HepG2 (cell line): ENCODE measurements around the gene TFF2. TPM values are rescaled to one million over a fixed set of nuclear protein-coding genes. Genes with fewer than 3 reads are reported as not detected.

ENCODE experiments used
- ATAC-seq: fragments of 200-7000 bp; cut with Tn5 transposase; 3 replicates; pipeline ENCODE4 v1.9.1; 2020; ENCODE audit warnings: mild to moderate bottlenecking, moderate library complexity
- BruUV-seq: library from RNA; stranded (reverse); fragments of 400-500 nt; replicated peaks from 2 replicates; lab custom pipeline; 2021; lab: Mats Ljungman, UMichigan
- CTCF ChIA-PET: fragments of 300-600 bp; formaldehyde crosslinking; extraction: SDS; loops from one replicate; lab custom pipeline; 2021; ENCODE audit warnings: low total read pairs, inconsistent platforms, low intra/inter-chr PET ratio; lab: Yijun Ruan, JAX
- POLR2A ChIA-PET: fragments of 350-600 bp; sonication (Branson Sonifier 250); formaldehyde crosslinking; loops from one replicate; lab custom pipeline; 2020; ENCODE audit warnings: antibody characterized with exemption, inconsistent platforms; lab: Yijun Ruan, JAX
- DNase-seq: peaks from one replicate; pipeline ENCODE4 v3.0.0-alpha.2; 2015; ENCODE audit warnings: low spot score
- FAIRE-seq: peaks from 3 replicates; lab custom pipeline; 2011; peaks lifted over from hg19 to GRCh38; lab: Jason Lieb, UNC
- H2AFZ ChIP-seq: one replicate; pipeline ENCODE4 v1.6.1; 2011; ENCODE audit warnings: low read length, inconsistent platforms
- H3K27ac ChIP-seq: fragments of 300-600 bp; 3 replicates; pipeline ENCODE4 v1.8.0; 2011; ENCODE audit warnings: mixed run types, mild to moderate bottlenecking, mixed read lengths, low read length, inconsistent platforms; ENCODE audit not compliant: insufficient read depth; ENCODE audit errors: extremely low read length
- H3K27me3 ChIP-seq, 2 experiments: fragments of 200-600 bp in 1 of 2; 2 replicates in 1 of 2; 3 replicates in 1 of 2; pipeline versions ENCODE4 v1.6.0 to v1.8.0; 2011; ENCODE audit warnings: low read length in 2 of 2, mild to moderate bottlenecking in 2 of 2, moderate library complexity in 2 of 2, inconsistent platforms in 1 of 2; ENCODE audit not compliant: insufficient read depth in 2 of 2, control insufficient read depth in 1 of 2
- H3K36me3 ChIP-seq, 2 experiments: fragments of 200-600 bp in 1 of 2; replicated peaks in 1 of 2; 2 replicates in 1 of 2; 3 replicates in 1 of 2; pipeline versions ENCODE4 v1.5.1 to v1.8.0; 2011; ENCODE audit warnings: low read length in 2 of 2, inconsistent platforms in 1 of 2; ENCODE audit not compliant: insufficient read depth in 2 of 2, control insufficient read depth in 1 of 2
- H3K4me1 ChIP-seq: 2 replicates; pipeline ENCODE4 v1.5.1; 2012; ENCODE audit warnings: low read length, inconsistent platforms; ENCODE audit not compliant: insufficient read depth
- H3K4me2 ChIP-seq: 2 replicates; pipeline ENCODE4 v1.6.0; 2011; ENCODE audit warnings: low read depth, low read length, inconsistent platforms
- H3K4me3 ChIP-seq, 3 experiments: fragments of 200-600 bp in 1 of 3; sonication (generic), shearing (Covaris generic) in 1 of 3; replicated peaks in 1 of 3; 2 replicates each; pipeline ENCODE4 v1.5.1; 2011 to 2016; ENCODE audit warnings: low read length in 3 of 3, inconsistent platforms in 2 of 3, low read depth in 2 of 3, mild to moderate bottlenecking in 2 of 3, control low read depth in 1 of 3, mixed read lengths in 1 of 3; ENCODE audit not compliant: insufficient read depth in 1 of 3
- H3K79me2 ChIP-seq: one replicate; pipeline ENCODE4 v1.6.1; 2011; ENCODE audit warnings: low read length, inconsistent platforms; ENCODE audit not compliant: insufficient read depth
- H3K9ac ChIP-seq: 2 replicates; pipeline ENCODE4 v1.6.0; 2011; ENCODE audit warnings: mild to moderate bottlenecking, low read depth, low read length, inconsistent platforms; ENCODE audit not compliant: insufficient read depth
- H3K9me3 ChIP-seq: 2 replicates; pipeline ENCODE4 v1.5.1; 2012; ENCODE audit warnings: mild to moderate bottlenecking, low read length
- H4K20me1 ChIP-seq: 2 replicates; pipeline ENCODE4 v1.6.0; 2011; ENCODE audit warnings: inconsistent platforms, mild to moderate bottlenecking, low read length, moderate library complexity; ENCODE audit not compliant: insufficient read depth
- FOSL2 ChIP-seq: sonication (generic); formaldehyde crosslinking; IDR thresholded peaks from 2 replicates; pipeline ENCODE4 v1.4.0; 2020; ENCODE audit warnings: missing genetic modification reagents
- GFI1 ChIP-seq: sonication (generic); formaldehyde crosslinking; IDR thresholded peaks from 2 replicates; pipeline ENCODE4 v1.5.0; 2020; ENCODE audit warnings: missing genetic modification reagents, mild to moderate bottlenecking, borderline replicate concordance
- HINFP ChIP-seq: sonication (generic); formaldehyde crosslinking; IDR thresholded peaks from 2 replicates; pipeline ENCODE4 v1.4.0; 2020; ENCODE audit warnings: low read depth, mild to moderate bottlenecking, missing genetic modification reagents
- JUND ChIP-seq: sonication (generic); formaldehyde crosslinking; IDR thresholded peaks from 2 replicates; pipeline ENCODE4 v1.8.0; 2022; ENCODE audit warnings: mild to moderate bottlenecking, missing genetic modification reagents
- MAFF ChIP-seq: IDR thresholded peaks from 2 replicates; pipeline ENCODE4 v1.6.1; 2011; ENCODE audit warnings: low read depth, low read length, improper control_type of control experiment
- MAFK ChIP-seq, 2 experiments: IDR thresholded peaks in 1 of 2; conservative IDR thresholded peaks in 1 of 2; 2 replicates each; pipeline ENCODE4 v1.6.1; 2011; ENCODE audit warnings: improper control_type of control experiment in 2 of 2, low read length in 2 of 2
- NFE2 ChIP-seq: sonication (generic); formaldehyde crosslinking; IDR thresholded peaks from 2 replicates; pipeline ENCODE4 v1.4.0; 2020; ENCODE audit warnings: missing genetic modification reagents
- PAXIP1 ChIP-seq: sonication (generic); formaldehyde crosslinking; conservative IDR thresholded peaks from 2 replicates; pipeline ENCODE4 v1.4.0; 2020; ENCODE audit warnings: mild to moderate bottlenecking, missing genetic modification reagents, moderate library complexity
- PHF20 ChIP-seq: sonication (generic); formaldehyde crosslinking; IDR thresholded peaks from 2 replicates; pipeline ENCODE4 v1.5.0; 2020; ENCODE audit warnings: mild to moderate bottlenecking, missing genetic modification reagents
- ZBTB34 ChIP-seq: sonication (generic); formaldehyde crosslinking; IDR thresholded peaks from 2 replicates; pipeline ENCODE4 v1.8.0; 2022; ENCODE audit warnings: mild to moderate bottlenecking, missing genetic modification reagents
- ZFP1 ChIP-seq: IDR thresholded peaks from 2 replicates; pipeline ENCODE4 v1.6.1; 2016
- ZFX ChIP-seq: sonication (generic); formaldehyde crosslinking; IDR thresholded peaks from 2 replicates; pipeline ENCODE4 v1.4.0; 2020; ENCODE audit warnings: mild to moderate bottlenecking, low read depth, missing genetic modification reagents, moderate library complexity
- ZKSCAN1 ChIP-seq: fragments of 150-350 bp; IDR thresholded peaks from 2 replicates; pipeline ENCODE4 v1.6.1; 2014; ENCODE audit warnings: low read length
- ZNF446 ChIP-seq: sonication (generic); formaldehyde crosslinking; IDR thresholded peaks from 2 replicates; pipeline ENCODE4 v1.5.0; 2020; ENCODE audit warnings: mild to moderate bottlenecking, missing genetic modification reagents
- ZNF615 ChIP-seq: sonication (generic); formaldehyde crosslinking; IDR thresholded peaks from 2 replicates; pipeline ENCODE4 v1.5.0; 2020; ENCODE audit warnings: mild to moderate bottlenecking, missing genetic modification reagents, borderline replicate concordance
- ZNF644 ChIP-seq: IDR thresholded peaks from 2 replicates; pipeline ENCODE4 v1.6.1; 2016; ENCODE audit warnings: low read depth
- ZNF746 ChIP-seq: sonication (generic); formaldehyde crosslinking; IDR thresholded peaks from 2 replicates; pipeline ENCODE4 v1.8.0; 2022; ENCODE audit warnings: mild to moderate bottlenecking, missing genetic modification reagents
- ZNF776 ChIP-seq: sonication (generic); formaldehyde crosslinking; IDR thresholded peaks from 2 replicates; pipeline ENCODE4 v1.4.0; 2020; ENCODE audit warnings: mild to moderate bottlenecking, missing genetic modification reagents
- ZNF816 ChIP-seq: sonication (generic); formaldehyde crosslinking; IDR thresholded peaks from 2 replicates; pipeline ENCODE4 v1.8.0; 2022; ENCODE audit warnings: missing genetic modification reagents, mild to moderate bottlenecking, borderline replicate concordance
- ZZZ3 ChIP-seq: sonication (generic); formaldehyde crosslinking; IDR thresholded peaks from 2 replicates; pipeline ENCODE4 v1.4.0; 2020; ENCODE audit warnings: missing genetic modification reagents, mild to moderate bottlenecking, borderline replicate concordance
- WGBS: methylation state at CpG from one replicate; pipeline ENCODE4 v1.1.6; 2017; ENCODE audit warnings: low lambda C conversion rate; 5-methylcytosine and 5-hydroxymethylcytosine counted together
- in situ Hi-C: cut with HindIII; loops from 2 replicates; pipeline ENCODE4 v1.10.0; 2017; ENCODE audit warnings: low pct_unique_long_range_greater_than_20kb; ENCODE audit not compliant: extremely low pct_ligation_motif_present
- intact Hi-C: fragments of 100-400 bp; cut with micrococcal nuclease; formaldehyde crosslinking; loops from one replicate; pipeline ENCODE4 v1.10.0; 2022; ENCODE audit not compliant: unreplicated experiment
- polyA plus RNA-seq, 8 experiments: library from polyadenylated mRNA; depleted of rRNA in 3 of 8; stranded (reverse) in 7 of 8; unstranded in 1 of 8; fragments of >200 nt; fragmentation: Illumina TruSeq in 4 of 8; extraction: Trizol in 4 of 8; gene quantifications; 2 replicates each; pipeline versions ENCODE4 v1.2.1 to v1.2.3, GENCODE V29; 2011 to 2016; ENCODE audit warnings: low read depth in 4 of 8, missing spikeins in 1 of 8, mixed read lengths in 1 of 8; ENCODE audit not compliant: insufficient read depth in 1 of 8
- total RNA-seq, 5 experiments: library from RNA; depleted of rRNA; stranded (reverse); fragments of >200 nt; fragmentation: Illumina TruSeq; extraction: Trizol; gene quantifications; 2 replicates each; pipeline ENCODE4 v1.2.3, GENCODE V29; 2016; ENCODE audit warnings: low read depth in 1 of 5

Gene TFF2
- total and polyA plus RNA-seq, 2 of the 13 experiments (the other 11 are each of a cell fraction or from before 2014, with no cell fraction given): 1.5 TPM; not detected in 1

- no peak for TF ChIP-seq JUND (CRISPR knock-in tag)
- no peak for TF ChIP-seq ZNF746 (CRISPR knock-in tag)
- no peak for TF ChIP-seq ZNF776
- TF ChIP-seq ZNF615 (CRISPR knock-in tag): no peak
- TF ChIP-seq ZNF816: no peak
- TF ChIP-seq FOSL2 (CRISPR knock-in tag): no peak
- TF ChIP-seq MAFF: no peak
- TF ChIP-seq GFI1: no peak
- no peak for TF ChIP-seq HINFP (CRISPR knock-in tag)
Observed at GRCh38 chr21:42378418-42378817, 27.6 kb upstream of the TFF2 start (continued).

GRCh38 chr21:42377951-42378340 lies 27.2 kb upstream of the TFF2 start:
- Histone ChIP-seq H3K9ac (no peak overlapping the region), H4K20me1 (no peaks in the 10 kb centered on the region), H3K79me2 (no peaks in the 10 kb centered on the region), H3K4me2 (no peak overlapping the region), H3K9me3 (no peaks in the 10 kb centered on the region), H3K4me1 (peaks cover 4% of the 10 kb centered on the region; the same call in 1 of the 2 replicates), H3K4me3 (no peak overlapping the region), H3K27ac (no peak overlapping the region), H3K36me3 (no peaks in the 10 kb centered on the region), H2AFZ (no peak overlapping the region), H3K27me3 (no peaks in the 10 kb centered on the region)
- ChIA-PET POLR2A (interaction anchor here (1.1 kb wide), 1 partner anchor 11 kb away, joined by 3 read pairs; no protein-coding TSS in a partner anchor), CTCF (no interaction called here)
- DNase-seq: no peak
- FAIRE-seq: no peak
- intact Hi-C loops (no loop called here), in situ Hi-C loops (no loop called here)
- no peak for ATAC-seq
- BruUV-seq: no TSS peak
- WGBS: 87% methylated on average over 3 of the region's 5 CpGs
- TF ChIP-seq NFE2 (no peak), PAXIP1 (CRISPR knock-in tag) (no peak), ZBTB34 (CRISPR knock-in tag) (no peak), ZNF644 (CRISPR knock-in tag) (no peak), FOSL2 (CRISPR knock-in tag) (no peak), MAFK (conservative IDR thresholded peaks at IDR 0.05 in 1 of 2, IDR thresholded peaks at IDR 0.05 in 1 of 2; ENCODE audit: low read length in 2 of 2) (no peak), ZKSCAN1 (no peak), ZZZ3 (CRISPR knock-in tag) (no peak), PHF20 (CRISPR knock-in tag) (no peak), ZFX (CRISPR knock-in tag) (no peak), ZFP1 (CRISPR knock-in tag) (no peak), ZNF446 (CRISPR knock-in tag) (no peak)
